Heart right ventricle (tissue), 16 donors: ENCODE data around the gene NUP160. TPM values are rescaled to one million over a fixed set of nuclear protein-coding genes. Genes with fewer than 3 reads are reported as not detected.
"Not testable (repeated sequence)": the region's sequence is repeated elsewhere in the genome, so short reads cannot be mapped to it uniquely, and the experiment has no call there.

Source experiments
- ATAC-seq, 8 donors: fragments of 200-7000 bp; cut with Tn5 transposase; one replicate each; pipeline ENCODE4 v1.9.1; 2020; ENCODE audit warnings: mild to moderate bottlenecking in 8 of 8, moderate library complexity in 8 of 8, moderate number of reproducible peaks in 1 of 8
- DNase-seq, 2 donors: peaks; one replicate each; pipeline ENCODE4 v3.0.0-alpha.2; 2020
- H3K27ac ChIP-seq, 10 donors: fragments of 200-600 bp; sonication (generic) in 2 of 10; one replicate each; pipeline versions ENCODE4 v1.5.0 to v1.8.0; 2020 to 2022; ENCODE audit warnings: mild to moderate bottlenecking in 3 of 10
- H3K27me3 ChIP-seq, 7 donors: fragments of 200-600 bp; one replicate each; pipeline ENCODE4 v1.8.0; 2021 to 2022; ENCODE audit warnings: mild to moderate bottlenecking in 2 of 7
- H3K36me3 ChIP-seq, 9 donors: fragments of 200-600 bp; sonication (generic) in 1 of 9; one replicate each; pipeline versions ENCODE4 v1.5.0 to v1.8.0; 2020 to 2022; ENCODE audit warnings: mild to moderate bottlenecking in 2 of 9
- H3K4me1 ChIP-seq, 9 donors: fragments of 200-600 bp; sonication (generic) in 1 of 9; one replicate each; pipeline versions ENCODE4 v1.5.0 to v1.8.0; 2020 to 2022; ENCODE audit warnings: mild to moderate bottlenecking in 4 of 9
- H3K4me3 ChIP-seq, 10 donors: fragments of 200-600 bp; sonication (generic) in 2 of 10; one replicate each; pipeline versions ENCODE4 v1.5.0 to v1.8.0; 2020 to 2022; ENCODE audit warnings: mild to moderate bottlenecking in 7 of 10, moderate library complexity in 2 of 10
- H3K9me3 ChIP-seq, 11 donors: fragments of 200-600 bp in 10 of 11; sonication (generic) in 2 of 11; one replicate each; pipeline versions ENCODE4 v1.5.0 to v1.8.0; 2013 to 2022; ENCODE audit warnings: mild to moderate bottlenecking in 2 of 11, control low read depth in 1 of 11, moderate library complexity in 1 of 11
- WGBS, 2 donors: extraction: QIAGEN DNeasy Blood & Tissue Kit; methylation state at CpG; one replicate each; pipeline ENCODE4 v1.1.7; 2013; ENCODE audit warnings: inconsistent platforms in 1 of 2; 5-methylcytosine and 5-hydroxymethylcytosine counted together
- intact Hi-C, 10 donors: fragments of 100-400 bp; cut with DNase I; formaldehyde crosslinking; loops; one replicate each; pipeline versions ENCODE4 v1.11.1 to v1.14.2; 2022
- polyA plus RNA-seq, 2 donors: library from polyadenylated mRNA; stranded (reverse); fragments of 200-250 nt; gene quantifications; one replicate each; pipeline ENCODE4 v1.2.3, GENCODE V29; 2013
- total RNA-seq, 10 donors: library from RNA; stranded (reverse); fragmentation: NEBNext Ultra II Directional in 3 of 10; extraction: Animal tissue kit (Norgen Biotek cat#: 25700) in 3 of 10; gene quantifications; one replicate each; pipeline versions ENCODE4 v1.2.1 to v1.2.4, GENCODE V29; 2021 to 2023
- TF ChIP-seq, protein P1 (sequence below), 9 donors: fragments of 200-600 bp; sonication (generic) in 2 of 9; IDR thresholded peaks; one replicate each; pipeline versions ENCODE4 v1.5.0 to v1.8.0; 2021 to 2022; ENCODE audit warnings: antibody characterized with exemption in 9 of 9, mild to moderate bottlenecking in 5 of 9, moderate library complexity in 1 of 9
- donor health status: Arrhythmogenic right ventricular cardiomyopathy.
- donor health status: ischemic (EF 13 %, LVEDD 7.1; RV severe dilation, severe dysfunction).
- donor health status: healthy with polysubstance abuse.
- donor health status: DM: no; HTN: yes; CAD: no.
- donor health status: DM: no; HTN: no; CAD: no.
- donor health status: ischemic (EF 25% LVEDD 6.9; RV normal size, moderate dysfunction).
- donor health status: ischemic (EF 25% LVEDD 5.7; RV mildly dilated, moderate dysfunction).
- donor health status: healthy.
- donor health status: DM: yes; HTN: yes; CAD: no.
- donor health status: Ischemic cardiomyopathy.
- donor health status: ischemic (EF 35%, LVEDD 5.7; RV mildly dilated, moderate dysfunction).
- donor health status: nonischemic (EF 11% LVEDD 7.7; RV severe dilation, severe dysfunction).
- donor health status: DM: yes; HTN: yes; CAD: no.
- donor health status: PGD.
- donor health status: ischemic (EF 29% LVEDD 5.4; RV normal size, mild dysfunction).
- donor health status: nonischemic (EF 23%, LVEDD 6.1; RV moderate dilation, normal function).

Gene NUP160
- total and polyA plus RNA-seq, 12 donors = 8.0 to 17.7 (median 14.7) TPM

DNA sequence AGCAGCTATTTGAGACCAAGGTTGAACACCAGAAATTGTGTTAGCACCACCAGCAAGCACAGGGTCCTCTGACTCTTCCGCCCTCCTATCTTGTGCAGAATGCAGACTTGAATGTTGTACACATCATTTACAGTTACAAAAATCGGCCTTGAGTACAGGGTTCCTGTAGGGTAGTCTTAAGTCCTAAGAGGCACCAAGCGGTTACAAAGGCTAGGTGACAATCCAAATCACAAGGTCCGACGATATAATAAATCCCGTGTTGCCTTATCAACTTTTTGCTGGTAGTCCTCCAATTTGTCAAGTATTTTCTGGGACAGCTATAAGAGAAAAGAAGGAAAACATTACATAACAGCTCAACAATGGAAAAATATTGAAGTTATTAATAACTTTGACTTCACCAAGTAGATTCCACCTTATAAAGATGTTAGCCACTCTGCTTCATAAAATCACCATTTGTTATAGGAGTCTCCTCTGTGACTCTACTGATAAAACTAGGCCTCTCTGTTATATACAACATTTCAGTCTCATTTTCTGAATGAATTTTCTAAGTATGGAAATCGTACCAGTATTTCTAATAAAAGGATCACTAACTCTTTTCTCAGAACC is 69.2 kb downstream of the NUP160 start:
- peaks cover 0 to 35% (median under 1%) of the 10 kb centered on the region in 9 donors for H3K4me1 ChIP-seq
- peak overlapping the region; percentile 2 to 80 (median 48) for H3K27ac ChIP-seq
- intact Hi-C loops = no loop called here
- no peak overlapping the region for H3K4me3 ChIP-seq
- TF ChIP-seq, protein P1, sequence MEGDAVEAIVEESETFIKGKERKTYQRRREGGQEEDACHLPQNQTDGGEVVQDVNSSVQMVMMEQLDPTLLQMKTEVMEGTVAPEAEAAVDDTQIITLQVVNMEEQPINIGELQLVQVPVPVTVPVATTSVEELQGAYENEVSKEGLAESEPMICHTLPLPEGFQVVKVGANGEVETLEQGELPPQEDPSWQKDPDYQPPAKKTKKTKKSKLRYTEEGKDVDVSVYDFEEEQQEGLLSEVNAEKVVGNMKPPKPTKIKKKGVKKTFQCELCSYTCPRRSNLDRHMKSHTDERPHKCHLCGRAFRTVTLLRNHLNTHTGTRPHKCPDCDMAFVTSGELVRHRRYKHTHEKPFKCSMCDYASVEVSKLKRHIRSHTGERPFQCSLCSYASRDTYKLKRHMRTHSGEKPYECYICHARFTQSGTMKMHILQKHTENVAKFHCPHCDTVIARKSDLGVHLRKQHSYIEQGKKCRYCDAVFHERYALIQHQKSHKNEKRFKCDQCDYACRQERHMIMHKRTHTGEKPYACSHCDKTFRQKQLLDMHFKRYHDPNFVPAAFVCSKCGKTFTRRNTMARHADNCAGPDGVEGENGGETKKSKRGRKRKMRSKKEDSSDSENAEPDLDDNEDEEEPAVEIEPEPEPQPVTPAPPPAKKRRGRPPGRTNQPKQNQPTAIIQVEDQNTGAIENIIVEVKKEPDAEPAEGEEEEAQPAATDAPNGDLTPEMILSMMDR (IDR thresholded peaks at IDR 0.05) = no peak
- no peaks in the 10 kb centered on the region for H3K27me3 ChIP-seq
- 50 to 61% methylated on average over 7 of the region's 7 CpGs for WGBS, 2 donors
- H3K36me3 ChIP-seq = peaks cover 0 to 96% (median 34%) of the 10 kb centered on the region in 9 donors
- ATAC-seq (peak in 6 of 8 donors; percentile 35 to 73 (median 56)), DNase-seq (no peak)
- H3K9me3 ChIP-seq = no peaks in the 10 kb centered on the region

DNA sequence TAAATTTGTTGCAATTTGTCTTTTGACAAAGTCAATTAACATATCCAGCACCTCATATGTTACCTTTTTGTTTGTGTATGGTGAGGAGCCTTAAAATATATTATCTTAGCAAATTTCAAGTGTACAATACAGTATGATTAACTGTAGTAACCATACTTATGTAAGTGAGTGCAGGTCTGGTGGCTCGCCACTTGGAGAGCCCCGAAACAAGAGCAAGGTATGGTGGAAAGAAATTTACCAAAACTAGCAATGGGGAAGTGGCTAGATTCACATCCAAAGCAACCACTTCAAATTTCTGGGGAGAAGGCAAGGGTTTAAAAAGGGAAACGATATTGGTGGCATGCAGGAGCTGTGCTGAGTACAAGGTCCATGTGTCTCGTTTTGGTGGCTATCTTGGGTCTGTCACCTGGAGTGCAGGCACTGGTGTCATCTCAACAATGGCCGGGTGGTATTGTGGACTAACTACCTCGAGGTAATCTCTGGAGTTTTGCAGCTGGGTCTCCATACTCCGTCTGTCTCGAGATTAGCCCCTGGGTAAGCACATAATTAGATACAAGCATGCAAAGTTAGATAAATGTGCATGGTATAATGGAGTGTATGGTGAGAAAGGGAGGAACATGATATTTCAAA is 72.8 kb downstream of the NUP160 start:
- intact Hi-C loops = no loop called here
- Histone ChIP-seq H3K9me3 (no peaks in the 10 kb centered on the region), H3K4me1 (peaks cover 0 to 27% (median 0%) of the 10 kb centered on the region in 9 donors), H3K27ac (peak overlapping the region in 2 of 10 donors; percentile 22 to 67), H3K4me3 (no peak overlapping the region), H3K36me3 (peaks cover 0 to 59% (median 15%) of the 10 kb centered on the region in 9 donors), H3K27me3 (no peaks in the 10 kb centered on the region)
- ATAC-seq = peak in 1 of 8 donors; percentile 14
- WGBS, 2 donors = 52 to 71% methylated on average over 8 of the region's 8 CpGs
- no peak for DNase-seq
- TF ChIP-seq, protein P1 (IDR thresholded peaks at IDR 0.05) = no peak

DNA sequence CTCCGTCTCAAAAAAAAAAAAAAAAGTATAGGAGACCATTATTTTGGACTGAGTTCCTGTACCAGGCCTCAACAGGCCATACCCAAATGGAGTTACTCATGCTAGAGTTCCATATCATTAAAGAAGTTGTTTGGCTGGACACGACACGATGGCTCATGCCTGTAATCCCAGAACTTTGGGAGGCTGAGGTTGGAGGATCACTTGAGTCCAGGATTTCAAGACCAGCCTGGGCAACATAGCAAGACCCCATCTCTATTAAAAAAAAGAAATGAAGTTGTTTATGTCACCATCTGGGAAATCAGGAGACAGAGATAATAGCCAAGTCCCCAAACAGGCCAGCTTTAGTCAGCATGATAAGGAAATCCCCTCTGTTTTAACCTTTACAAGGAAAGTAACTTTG is 74.3 kb downstream of the NUP160 start:
- TF ChIP-seq, protein P1 (IDR thresholded peaks at IDR 0.05) = no peak
- WGBS, 2 donors = 95 to 100% methylated on average over 3 of the region's 3 CpGs
- Histone ChIP-seq H3K9me3 (no peaks in the 10 kb centered on the region), H3K4me1 (peaks cover 0 to 16% (median 3%) of the 10 kb centered on the region in 9 donors), H3K27me3 (no peaks in the 10 kb centered on the region), H3K4me3 (no peak overlapping the region), H3K36me3 (peaks cover 0 to 45% (median 3%) of the 10 kb centered on the region in 9 donors), H3K27ac (peak overlapping the region in 2 of 10 donors; percentile 21 to 49)
- ATAC-seq (no peak), DNase-seq (no peak)
- intact Hi-C loops = no loop called here

- not testable (repeated sequence) for H3K9me3 ChIP-seq, H3K4me3 ChIP-seq, DNase-seq, H3K36me3 ChIP-seq, H3K27me3 ChIP-seq, ATAC-seq
- H3K4me1 ChIP-seq = peaks cover 4 to 33% (median 28%) of the 10 kb centered on the region in 9 donors
- 69% methylated on average over 14 of the region's 14 CpGs for WGBS, 2 donors
- peak overlapping the region in 8 of 10 donors; percentile 92 to 100 (median 99) for H3K27ac ChIP-seq
- intact Hi-C loops = loop anchor here in 3 of 10 donors (5.0 kb wide), 2 partner anchors 78 to 127 kb away; partner anchors contain the start of genes NUP160 (in 2 of the 3) and MTCH2 (in 1 of the 3)
Measured at GRCh38 chr11:47769556-47769955, 78.6 kb downstream of the NUP160 start.
